Measurements from ENCODE around the gene GOLGA2. TPM values are rescaled to one million over a fixed set of nuclear protein-coding genes. Genes with fewer than 3 reads are reported as not detected.
A peak's percentile ranks its signal among the peaks of the same experiment; 100 is the strongest.

The GOLGA2 gene
- polyA plus RNA-seq, 5 donors: 106 to 133 (median 126) TPM

- no peak for DNase-seq
These were observed 16.7 kb downstream of the GOLGA2 start for GRCh38 chr9:128259156-128259555.

GRCh38 chr9:128258326-128258725, 17.5 kb downstream of the GOLGA2 start:
- DNase-seq: no peak

GRCh38 chr9:128257907-128258306, 17.9 kb downstream of the GOLGA2 start:
- no peak for DNase-seq

GRCh38 chr9:128257086-128257825, 18.6 kb downstream of the GOLGA2 start:
- no peak for DNase-seq

- no peak for DNase-seq
These were observed 20.7 kb downstream of the GOLGA2 start for GRCh38 chr9:128254855-128255759.

- DNase-seq: no peak
These were observed 21.4 kb downstream of the GOLGA2 start for GRCh38 chr9:128254362-128254761.

GRCh38 chr9:128253991-128254346, 21.8 kb downstream of the GOLGA2 start:
- no peak for DNase-seq

GRCh38 chr9:128253140-128253990, 22.4 kb downstream of the GOLGA2 start:
- no peak for DNase-seq

- DNase-seq: no peak
These were observed 23.3 kb downstream of the GOLGA2 start for GRCh38 chr9:128252317-128253139.

GRCh38 chr9:128251732-128252100, 24.1 kb downstream of the GOLGA2 start:
- DNase-seq: no peak

GRCh38 chr9:128250839-128251731, 24.7 kb downstream of the GOLGA2 start:
- DNase-seq: no peak

- DNase-seq: peak; percentile 57 to 65
These were observed 25.6 kb downstream of the GOLGA2 start for GRCh38 chr9:128249908-128250838.

GRCh38 chr9:128249558-128249907, 26.3 kb downstream of the GOLGA2 start:
- DNase-seq: no peak

GRCh38 chr9:128247226-128247803, 28.5 kb downstream of the GOLGA2 start:
- DNase-seq: no peak

- DNase-seq: no peak
These were observed 29.3 kb downstream of the GOLGA2 start for GRCh38 chr9:128246471-128246870.

GRCh38 chr9:128245421-128246151, 30.2 kb downstream of the GOLGA2 start:
- DNase-seq: peak; percentile 79 to 84

GRCh38 chr9:128244837-128245231, 31.0 kb downstream of the GOLGA2 start:
- peak; percentile 91 to 92 for DNase-seq
